Fibroblast of villous mesenchyme (primary cell): ENCODE results near the gene ADGRD1. TPM values are rescaled to one million over a fixed set of nuclear protein-coding genes. Genes with fewer than 3 reads are reported as not detected.

Experiments used
- DNase-seq: peaks from one replicate; pipeline ENCODE4 v3.0.0-alpha.2; 2010; ENCODE audit warnings: low read depth
- H3K4me3 ChIP-seq: 2 replicates; pipeline ENCODE4 v1.5.1; 2011; ENCODE audit warnings: low read depth, mild to moderate bottlenecking, low read length
- CTCF ChIP-seq: IDR thresholded peaks from 2 replicates; pipeline ENCODE4 v1.5.1; 2012; ENCODE audit warnings: low read depth, mild to moderate bottlenecking, low read length; ENCODE audit not compliant: insufficient read depth
- total RNA-seq: library from RNA; depleted of rRNA; stranded (reverse); fragments of >200 nt; gene quantifications from 2 replicates; pipeline ENCODE4 v1.2.3, GENCODE V29; 2012

ADGRD1 gene
- total RNA-seq, 1 donor: under 0.01 TPM

- TF ChIP-seq CTCF: no peak
- DNase-seq: no peak
- no peak overlapping the region for H3K4me3 ChIP-seq
Measured at GRCh38 chr12:131032082-131032750, 78.5 kb downstream of the ADGRD1 start.

GRCh38 chr12:131033486-131033885 lies 79.8 kb downstream of the ADGRD1 start:
- H3K4me3 ChIP-seq: no peak overlapping the region
- TF ChIP-seq CTCF: no peak
- no peak for DNase-seq

- TF ChIP-seq CTCF: no peak
- H3K4me3 ChIP-seq: no peak overlapping the region
- no peak for DNase-seq
Measured at GRCh38 chr12:131033886-131034482, 80.3 kb downstream of the ADGRD1 start.

- no peak overlapping the region for H3K4me3 ChIP-seq
- TF ChIP-seq CTCF: no peak
- no peak for DNase-seq
Measured at GRCh38 chr12:131034631-131035244, 81.0 kb downstream of the ADGRD1 start.

- no peak for TF ChIP-seq CTCF
- DNase-seq: no peak
- H3K4me3 ChIP-seq: no peak overlapping the region
Measured at GRCh38 chr12:131035245-131035681, 81.6 kb downstream of the ADGRD1 start.

- no peak for DNase-seq
- TF ChIP-seq CTCF: no peak
Measured at GRCh38 chr12:131038159-131038558, 84.5 kb downstream of the ADGRD1 start.

More at GRCh38 chr12:131038159-131038558, 84.5 kb downstream of the ADGRD1 start:
- no peak overlapping the region for H3K4me3 ChIP-seq
